Skeletal muscle tissue (tissue), 4 donors: ENCODE data around the gene LY9. TPM values are rescaled to one million over a fixed set of nuclear protein-coding genes. Genes with fewer than 3 reads are reported as not detected.

Experiments
- H3K27ac ChIP-seq: one replicate; pipeline ENCODE4 v1.7.0; 2013; ENCODE audit warnings: mild to moderate bottlenecking, low read depth, low read length, inconsistent platforms
- H3K27me3 ChIP-seq, 3 donors: one replicate each; pipeline ENCODE4 v1.7.0; 2013; ENCODE audit warnings: low read length in 3 of 3; ENCODE audit not compliant: control insufficient read depth in 3 of 3, insufficient read depth in 3 of 3
- H3K36me3 ChIP-seq, 3 donors: one replicate each; pipeline ENCODE4 v1.7.0; 2013; ENCODE audit warnings: low read length in 3 of 3; ENCODE audit not compliant: control insufficient read depth in 3 of 3, insufficient read depth in 3 of 3
- H3K4me1 ChIP-seq, 3 donors: one replicate each; pipeline ENCODE4 v1.7.0; 2013; ENCODE audit warnings: low read length in 3 of 3, mild to moderate bottlenecking in 3 of 3; ENCODE audit not compliant: control insufficient read depth in 3 of 3, insufficient read depth in 3 of 3
- H3K4me3 ChIP-seq, 3 donors: one replicate each; pipeline ENCODE4 v1.7.0; 2013; ENCODE audit warnings: low read length in 3 of 3
- H3K9ac ChIP-seq, 3 donors: one replicate each; pipeline ENCODE4 v1.7.0; 2013; ENCODE audit warnings: low read length in 3 of 3, mild to moderate bottlenecking in 3 of 3, moderate library complexity in 2 of 3, low read depth in 1 of 3
- H3K9me3 ChIP-seq, 3 donors: one replicate each; pipeline ENCODE4 v1.7.0; 2013; ENCODE audit warnings: low read length in 3 of 3; ENCODE audit not compliant: control insufficient read depth in 3 of 3
- total RNA-seq: library from RNA; depleted of rRNA; stranded (reverse); fragments of >200 nt; gene quantifications from one replicate; pipeline ENCODE4 v1.2.3, GENCODE V29; 2014
- donor health status: Osteomylitis.

Gene LY9
- total RNA-seq, 1 donor from 2014 or later, result not detected

DNA sequence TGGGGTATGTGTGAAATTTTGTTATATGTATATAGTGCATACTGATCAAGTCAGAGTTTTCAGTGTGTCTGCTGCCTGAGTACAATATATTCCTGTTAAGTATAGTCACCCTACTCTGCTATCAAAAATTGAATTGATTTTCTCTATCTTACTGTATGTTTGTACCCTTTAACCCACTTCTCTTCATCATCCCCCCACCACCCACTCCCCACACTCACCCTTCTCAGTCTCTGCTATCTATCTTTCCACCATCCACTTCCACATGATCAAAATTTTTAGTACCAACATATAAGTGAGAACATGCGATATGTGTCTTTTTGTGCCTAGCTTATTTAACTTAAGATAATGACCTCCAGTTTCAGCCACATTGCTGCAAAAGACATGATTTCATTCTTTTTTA lies 4.2 kb downstream of the LY9 start:
- Histone ChIP-seq H3K9me3 (no peaks in the 10 kb centered on the region), H3K27me3 (no peaks in the 10 kb centered on the region), H3K4me3 (no peak overlapping the region), H3K36me3 (no peaks in the 10 kb centered on the region), H3K27ac (no peak overlapping the region), H3K4me1 (no peaks in the 10 kb centered on the region), H3K9ac (no peak overlapping the region)

DNA sequence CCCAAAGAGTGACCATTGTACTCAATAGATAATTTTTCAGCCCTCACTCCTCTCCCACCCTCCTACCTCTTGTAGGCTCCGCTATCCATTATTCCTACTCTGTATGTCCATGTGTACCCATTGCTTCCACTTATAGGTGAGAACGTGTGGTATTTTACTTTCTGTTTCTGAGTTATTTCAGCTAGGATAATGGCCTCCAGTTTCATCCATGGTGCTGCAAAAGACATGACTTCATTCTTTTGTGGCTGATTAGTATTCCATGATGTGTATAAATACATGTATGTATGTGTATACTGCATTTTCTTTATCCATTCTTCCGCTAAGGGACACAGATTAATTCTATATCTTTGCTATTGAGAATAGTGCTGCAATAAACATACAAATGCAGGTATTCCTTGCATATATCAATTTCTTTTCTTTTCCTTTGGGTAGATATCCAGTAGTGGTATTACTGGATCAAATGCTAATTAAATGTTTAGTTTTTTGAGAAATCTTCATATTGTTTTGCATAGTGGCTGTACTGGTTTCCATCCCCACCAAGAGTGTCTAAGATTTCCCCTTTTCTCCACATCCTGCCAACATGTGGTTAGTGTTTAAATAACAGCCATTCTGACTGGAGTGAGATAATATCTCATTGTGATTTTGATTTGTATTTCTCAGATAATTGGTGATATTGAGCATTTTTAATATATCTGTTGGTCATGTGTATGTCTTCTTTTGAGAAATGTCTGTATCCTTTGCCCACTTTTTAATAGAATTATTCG lies 4.9 kb downstream of the LY9 start:
- Histone ChIP-seq H3K4me1 (no peaks in the 10 kb centered on the region), H3K4me3 (no peak overlapping the region), H3K27me3 (no peaks in the 10 kb centered on the region), H3K9ac (no peak overlapping the region), H3K36me3 (no peaks in the 10 kb centered on the region), H3K27ac (no peak overlapping the region), H3K9me3 (no peaks in the 10 kb centered on the region)

DNA sequence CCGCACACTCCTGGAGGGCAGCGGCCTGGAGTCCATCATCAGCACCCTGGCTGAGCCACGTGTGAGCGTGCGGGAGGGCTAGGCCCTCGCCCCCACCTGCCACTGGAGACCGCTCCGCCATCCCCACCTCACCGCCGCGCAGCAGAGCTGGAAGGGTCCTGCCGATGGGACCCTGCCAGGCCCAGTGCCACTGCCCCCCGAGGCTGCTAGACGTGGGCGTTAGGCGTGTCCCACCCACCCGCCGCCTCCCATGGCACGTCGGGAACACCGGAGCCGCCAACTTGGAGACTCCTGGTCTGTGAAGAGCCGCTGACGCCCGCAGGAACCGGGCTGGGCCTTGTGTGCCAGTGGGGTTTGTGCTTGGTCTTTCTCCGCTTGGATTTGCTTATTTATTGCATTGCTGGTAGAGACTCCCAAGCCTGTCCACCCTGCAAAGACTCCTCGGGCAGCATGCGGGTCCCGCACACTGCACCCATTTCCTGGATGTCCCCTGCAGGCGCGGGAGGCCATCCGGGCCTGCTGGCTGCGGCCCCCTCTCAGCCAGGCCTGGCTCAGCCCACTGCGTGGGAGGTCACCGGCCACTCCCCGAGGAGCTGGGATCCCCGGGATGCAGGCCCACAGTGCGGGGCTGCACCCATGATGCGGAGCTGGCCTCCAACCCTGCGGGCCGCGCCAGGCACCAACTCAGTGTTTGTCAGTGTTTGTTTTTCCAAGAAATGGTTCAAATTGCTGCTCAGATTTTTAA lies 6.0 kb downstream of the LY9 start:
- Histone ChIP-seq H3K4me1 (no peaks in the 10 kb centered on the region), H3K27me3 (no peaks in the 10 kb centered on the region), H3K27ac (no peak overlapping the region)

DNA sequence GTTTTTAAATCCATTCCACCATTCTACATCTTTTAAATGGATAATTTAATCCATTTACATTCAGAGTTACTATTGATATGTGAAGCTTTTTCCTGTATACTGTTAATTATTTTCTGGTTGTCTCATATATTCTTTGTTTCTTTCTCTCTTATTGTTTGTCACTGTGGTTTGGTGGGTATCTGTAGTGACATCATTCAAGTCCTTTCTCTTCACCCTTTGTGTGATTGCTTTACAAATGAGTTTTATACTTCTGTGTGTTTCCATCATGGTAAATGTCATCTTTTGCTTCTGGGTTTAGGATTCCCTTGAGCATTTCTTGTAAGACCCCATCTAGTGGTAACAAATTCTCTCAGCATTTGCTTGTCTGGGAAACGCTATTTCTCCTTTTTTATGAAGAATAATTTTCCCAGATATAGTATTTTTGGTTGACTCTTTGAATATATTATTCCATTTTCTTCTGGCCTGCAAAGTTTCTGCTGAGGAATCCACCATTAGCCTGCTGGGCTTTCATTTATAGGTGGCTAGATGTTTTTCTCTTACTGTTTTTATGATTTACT lies 10.2 kb downstream of the LY9 start:
- Histone ChIP-seq H3K36me3 (no peaks in the 10 kb centered on the region), H3K27ac (no peak overlapping the region), H3K4me1 (no peaks in the 10 kb centered on the region), H3K4me3 (no peak overlapping the region), H3K9me3 (peaks cover 8 to 10% (median 9%) of the 10 kb centered on the region in 3 donors), H3K27me3 (no peaks in the 10 kb centered on the region), H3K9ac (no peak overlapping the region)

More for the DNA sequence above, 6.0 kb downstream of the LY9 start:
- H3K9ac ChIP-seq, result no peak overlapping the region
- H3K4me3 ChIP-seq, result no peak overlapping the region
- H3K36me3 ChIP-seq, result no peaks in the 10 kb centered on the region
- H3K9me3 ChIP-seq, result peaks cover 0 to 5% (median 0%) of the 10 kb centered on the region in 3 donors

DNA sequence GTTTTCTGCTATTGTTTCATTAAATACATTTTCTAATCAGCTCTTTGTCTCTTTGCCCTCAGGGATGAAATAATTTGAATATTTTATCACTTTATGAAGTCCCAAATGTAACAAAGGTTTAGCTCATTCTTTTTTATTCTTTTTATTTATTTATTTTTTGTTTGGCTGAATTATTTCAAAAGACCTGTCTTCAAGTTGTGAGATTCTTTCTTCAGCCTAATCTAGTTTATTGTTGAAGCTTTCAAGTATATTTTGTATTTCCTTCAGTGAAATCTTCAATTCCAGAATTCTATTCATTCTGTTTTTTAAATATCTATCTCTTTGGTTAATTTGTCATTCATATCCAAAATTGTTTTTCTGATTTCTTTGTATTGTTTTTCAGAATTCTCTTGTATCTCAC lies 10.8 kb downstream of the LY9 start:
- Histone ChIP-seq H3K27ac (no peak overlapping the region), H3K9ac (no peak overlapping the region)

DNA sequence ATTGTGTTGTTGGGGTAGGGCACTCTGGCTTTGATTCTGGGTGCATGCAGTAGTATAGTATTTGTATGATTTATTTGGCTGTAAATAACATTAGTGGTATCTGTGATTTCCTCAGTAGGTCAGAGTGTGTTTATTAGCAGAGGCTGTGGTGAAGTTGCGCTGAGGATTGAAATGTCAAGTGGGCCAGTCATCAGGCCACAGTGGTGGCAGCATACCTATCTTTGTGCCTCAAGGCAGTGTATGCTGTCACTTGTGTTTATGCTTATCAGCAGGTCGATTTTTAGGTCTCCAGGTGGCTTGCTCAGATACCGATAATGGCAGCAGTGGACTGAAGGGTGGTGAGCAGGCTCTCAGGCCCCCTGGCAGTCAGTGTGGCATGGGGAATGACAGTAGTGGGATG lies 11.3 kb downstream of the LY9 start:
- Histone ChIP-seq H3K36me3 (no peaks in the 10 kb centered on the region), H3K4me3 (no peak overlapping the region), H3K4me1 (no peaks in the 10 kb centered on the region), H3K27me3 (no peaks in the 10 kb centered on the region), H3K27ac (no peak overlapping the region), H3K9me3 (peaks cover 8 to 10% (median 9%) of the 10 kb centered on the region in 3 donors), H3K9ac (no peak overlapping the region)

More for the DNA sequence above, 10.8 kb downstream of the LY9 start:
- Histone ChIP-seq H3K4me1 (no peaks in the 10 kb centered on the region), H3K36me3 (no peaks in the 10 kb centered on the region), H3K9me3 (peaks cover 8 to 10% (median 9%) of the 10 kb centered on the region in 3 donors), H3K27me3 (no peaks in the 10 kb centered on the region), H3K4me3 (no peak overlapping the region)

DNA sequence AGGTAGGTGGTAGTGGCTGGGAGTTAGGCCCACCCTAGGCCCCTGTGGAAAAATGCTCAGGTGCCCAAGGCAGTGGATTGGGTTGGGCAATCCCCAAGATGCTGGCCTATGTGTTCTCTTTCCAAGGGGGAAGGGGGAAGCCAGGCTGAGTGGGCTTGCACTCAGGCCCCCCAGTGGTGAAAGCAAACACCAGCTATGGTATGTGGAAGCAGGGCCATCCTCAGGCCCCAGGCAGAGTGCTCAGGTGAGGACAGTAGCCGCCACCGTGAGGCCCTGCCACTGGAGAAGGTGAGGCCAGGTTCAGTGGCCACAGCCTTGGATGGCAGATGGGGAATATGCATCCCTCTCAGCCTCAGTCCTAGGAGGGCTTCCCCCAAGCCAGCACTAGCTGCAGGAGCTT lies 11.8 kb downstream of the LY9 start:
- H3K4me1 ChIP-seq, result no peaks in the 10 kb centered on the region
- no peak overlapping the region for H3K4me3 ChIP-seq
- no peaks in the 10 kb centered on the region for H3K27me3 ChIP-seq
- H3K36me3 ChIP-seq, result no peaks in the 10 kb centered on the region
- H3K9me3 ChIP-seq, result peaks cover 8 to 10% (median 9%) of the 10 kb centered on the region in 3 donors
- no peak overlapping the region for H3K27ac ChIP-seq
- H3K9ac ChIP-seq, result no peak overlapping the region

DNA sequence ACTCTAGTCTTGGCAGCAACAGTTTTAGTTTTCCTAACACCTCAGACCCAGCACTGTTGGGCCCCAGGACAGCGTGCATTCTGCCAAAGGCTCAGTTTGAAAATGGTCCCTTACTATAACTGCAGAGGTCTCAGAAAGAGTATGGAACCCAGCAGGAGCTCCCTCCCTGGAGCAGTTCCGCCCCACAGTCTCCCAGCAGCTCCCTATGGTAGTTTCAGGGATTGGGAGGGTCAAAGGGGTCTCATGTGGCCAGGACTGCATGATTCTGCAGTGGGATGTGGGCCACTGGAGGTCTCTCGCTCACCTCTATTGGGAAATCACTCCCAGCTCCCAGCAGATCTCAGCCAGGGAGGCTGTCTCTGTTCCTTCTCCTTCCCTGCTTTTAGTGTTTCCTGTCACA lies 12.3 kb downstream of the LY9 start:
- Histone ChIP-seq H3K4me3 (no peak overlapping the region), H3K36me3 (no peaks in the 10 kb centered on the region), H3K4me1 (no peaks in the 10 kb centered on the region), H3K9ac (no peak overlapping the region), H3K27ac (no peak overlapping the region), H3K9me3 (peaks cover 8 to 10% (median 9%) of the 10 kb centered on the region in 3 donors), H3K27me3 (no peaks in the 10 kb centered on the region)

DNA sequence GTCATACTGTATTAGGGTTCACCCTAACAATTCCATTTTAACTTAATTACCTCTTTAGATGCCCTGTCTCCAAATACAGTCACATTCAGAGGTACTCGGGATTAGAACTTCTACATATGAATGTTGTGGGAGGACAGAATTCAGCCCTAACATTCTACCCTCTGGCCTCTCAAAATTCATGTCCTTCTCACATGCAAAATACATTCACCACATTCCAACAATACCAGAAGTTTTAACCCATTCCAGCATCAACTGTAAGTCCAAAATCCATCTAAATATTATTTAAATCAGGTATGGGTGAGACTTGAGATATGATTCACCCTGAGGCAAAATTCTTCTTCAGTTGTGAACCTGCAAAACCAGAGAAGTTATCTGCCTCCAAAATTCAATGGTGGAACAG lies 14.5 kb downstream of the LY9 start:
- Histone ChIP-seq H3K9me3 (peaks cover 8 to 10% (median 9%) of the 10 kb centered on the region in 3 donors), H3K4me3 (no peak overlapping the region), H3K9ac (no peak overlapping the region), H3K27ac (no peak overlapping the region), H3K36me3 (no peaks in the 10 kb centered on the region), H3K27me3 (peaks cover 0 to 8% (median 5%) of the 10 kb centered on the region in 3 donors), H3K4me1 (no peaks in the 10 kb centered on the region)

DNA sequence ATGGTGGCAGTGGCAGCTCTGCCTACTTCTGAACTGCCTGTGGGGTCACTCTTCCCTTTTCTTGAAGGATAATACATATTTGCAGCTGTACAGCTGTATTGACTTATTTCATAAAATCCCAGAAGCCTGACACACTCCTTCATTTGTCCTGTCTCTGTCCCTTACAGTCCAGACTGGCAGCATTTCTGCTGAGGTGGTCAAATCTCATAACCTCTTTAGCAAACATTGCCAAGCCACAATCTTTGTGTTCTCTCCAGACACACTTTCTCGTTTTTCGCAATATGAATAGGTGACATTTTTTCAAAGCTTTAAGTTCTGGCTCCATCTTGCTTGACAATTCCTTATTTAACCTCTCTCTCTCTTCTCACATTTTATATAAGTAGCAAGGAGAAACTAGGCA lies 15.2 kb downstream of the LY9 start:
- Histone ChIP-seq H3K9me3 (peaks cover 8 to 10% (median 9%) of the 10 kb centered on the region in 3 donors), H3K9ac (no peak overlapping the region), H3K4me1 (no peaks in the 10 kb centered on the region), H3K4me3 (no peak overlapping the region), H3K36me3 (no peaks in the 10 kb centered on the region), H3K27me3 (peaks cover 0 to 8% (median 5%) of the 10 kb centered on the region in 3 donors), H3K27ac (no peak overlapping the region)
